ENCODE data around the gene NTM. TPM values are rescaled to one million over a fixed set of nuclear protein-coding genes. Genes with fewer than 3 reads are reported as not detected.

NTM gene
- total RNA-seq, 1 experiment from 2014 or later, result 8.6 TPM

DNA sequence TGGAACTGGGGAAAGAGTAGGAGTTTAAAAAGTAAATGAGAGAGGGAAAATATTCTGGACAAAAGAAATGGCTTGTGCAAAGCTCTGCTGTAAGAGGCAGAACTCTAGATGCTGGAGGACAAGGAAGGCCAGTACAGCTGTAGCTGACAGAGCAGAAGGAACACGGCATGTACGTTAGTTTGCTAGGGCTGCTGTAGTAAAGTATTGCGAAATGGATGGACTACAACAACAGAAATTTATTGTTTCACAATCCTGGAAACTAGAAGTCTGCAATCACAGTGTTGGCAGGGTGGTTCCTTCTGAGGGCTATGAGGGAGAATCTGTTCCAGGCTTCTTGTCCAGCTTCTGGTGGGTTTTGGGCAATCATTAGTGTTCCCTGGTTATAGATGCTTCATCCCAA is 454.4 kb downstream of the NTM start:
- no peaks in the 10 kb centered on the region for H3K9me3 ChIP-seq (ENCODE audit: low read depth, low read length, poor library complexity, severe bottlenecking)
- H3K36me3 ChIP-seq (ENCODE audit: insufficient read depth, low read length, poor library complexity, severe bottlenecking), result no peaks in the 10 kb centered on the region
- intact Hi-C loops (cut with micrococcal nuclease; ENCODE audit: unreplicated experiment), result no loop called here
- BruUV-seq (replicated peaks), result no TSS peak
- POLR2A ChIA-PET (ENCODE audit: low non-redundant PET), result no interaction called here
- CTCF ChIA-PET, result interaction anchor here (1.4 kb wide), 1 partner anchor 76 kb away, joined by 3 read pairs; no protein-coding TSS in a partner anchor
- H3K27ac ChIP-seq (ENCODE audit: low read depth, low read length, poor library complexity, severe bottlenecking), result no peak overlapping the region
- H3K4me1 ChIP-seq (ENCODE audit: insufficient read depth, low read length, poor library complexity, severe bottlenecking), result no peaks in the 10 kb centered on the region
- TF ChIP-seq, protein P1, sequence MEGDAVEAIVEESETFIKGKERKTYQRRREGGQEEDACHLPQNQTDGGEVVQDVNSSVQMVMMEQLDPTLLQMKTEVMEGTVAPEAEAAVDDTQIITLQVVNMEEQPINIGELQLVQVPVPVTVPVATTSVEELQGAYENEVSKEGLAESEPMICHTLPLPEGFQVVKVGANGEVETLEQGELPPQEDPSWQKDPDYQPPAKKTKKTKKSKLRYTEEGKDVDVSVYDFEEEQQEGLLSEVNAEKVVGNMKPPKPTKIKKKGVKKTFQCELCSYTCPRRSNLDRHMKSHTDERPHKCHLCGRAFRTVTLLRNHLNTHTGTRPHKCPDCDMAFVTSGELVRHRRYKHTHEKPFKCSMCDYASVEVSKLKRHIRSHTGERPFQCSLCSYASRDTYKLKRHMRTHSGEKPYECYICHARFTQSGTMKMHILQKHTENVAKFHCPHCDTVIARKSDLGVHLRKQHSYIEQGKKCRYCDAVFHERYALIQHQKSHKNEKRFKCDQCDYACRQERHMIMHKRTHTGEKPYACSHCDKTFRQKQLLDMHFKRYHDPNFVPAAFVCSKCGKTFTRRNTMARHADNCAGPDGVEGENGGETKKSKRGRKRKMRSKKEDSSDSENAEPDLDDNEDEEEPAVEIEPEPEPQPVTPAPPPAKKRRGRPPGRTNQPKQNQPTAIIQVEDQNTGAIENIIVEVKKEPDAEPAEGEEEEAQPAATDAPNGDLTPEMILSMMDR (conservative IDR thresholded peaks at IDR 0.05; ENCODE audit: low read depth, low read length), result no peak
- no peak for TF ChIP-seq EZH2 (IDR thresholded peaks at IDR 0.05; ENCODE audit: borderline replicate concordance, low read depth, low read length, poor library complexity, severe bottlenecking)
- H3K27me3 ChIP-seq (replicated peaks; ENCODE audit: insufficient read depth, low read depth, low read length, poor library complexity), result peaks cover 49% of the 10 kb centered on the region
- H3K4me3 ChIP-seq (ENCODE audit: low read depth, low read length, poor library complexity, severe bottlenecking), result no peak overlapping the region
- DNase-seq (ENCODE audit: low spot score), result no peak

DNA sequence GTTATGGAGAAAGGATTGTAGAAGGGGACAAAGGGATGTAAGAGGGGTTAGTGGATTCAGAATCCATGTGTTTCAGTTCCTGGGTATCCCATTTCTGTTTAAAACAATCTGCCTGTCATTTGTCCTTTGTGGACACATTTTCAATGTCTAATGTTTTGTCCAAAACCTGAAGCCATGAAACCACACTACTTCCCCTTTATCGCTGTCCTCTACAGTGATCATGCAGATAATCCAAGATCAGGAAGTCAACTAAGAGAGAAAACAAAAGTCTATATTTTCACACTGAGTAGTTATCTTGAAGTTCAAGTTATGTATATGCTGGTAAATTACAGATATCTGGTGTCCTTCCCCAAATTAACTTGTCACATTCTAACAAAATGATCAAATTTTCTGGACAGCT is 457.0 kb downstream of the NTM start:
- H3K27ac ChIP-seq (ENCODE audit: low read depth, low read length, poor library complexity, severe bottlenecking), result no peak overlapping the region
- DNase-seq (ENCODE audit: low spot score), result no peak
- H3K4me3 ChIP-seq (ENCODE audit: low read depth, low read length, poor library complexity, severe bottlenecking), result no peak overlapping the region
- no peaks in the 10 kb centered on the region for H3K4me1 ChIP-seq (ENCODE audit: insufficient read depth, low read length, poor library complexity, severe bottlenecking)
- TF ChIP-seq, protein P1 (conservative IDR thresholded peaks at IDR 0.05; ENCODE audit: low read depth, low read length), result no peak
- no peak for TF ChIP-seq EZH2 (IDR thresholded peaks at IDR 0.05; ENCODE audit: borderline replicate concordance, low read depth, low read length, poor library complexity, severe bottlenecking)
- H3K27me3 ChIP-seq (replicated peaks; ENCODE audit: insufficient read depth, low read depth, low read length, poor library complexity), result peaks cover 52% of the 10 kb centered on the region
- H3K9me3 ChIP-seq (ENCODE audit: low read depth, low read length, poor library complexity, severe bottlenecking), result peaks cover 11% of the 10 kb centered on the region
- BruUV-seq (replicated peaks), result no TSS peak
- H3K36me3 ChIP-seq (ENCODE audit: insufficient read depth, low read length, poor library complexity, severe bottlenecking), result no peaks in the 10 kb centered on the region
- POLR2A ChIA-PET (ENCODE audit: low non-redundant PET), result no interaction called here
- intact Hi-C loops (cut with micrococcal nuclease; ENCODE audit: unreplicated experiment), result no loop called here
- CTCF ChIA-PET, result no interaction called here

DNA sequence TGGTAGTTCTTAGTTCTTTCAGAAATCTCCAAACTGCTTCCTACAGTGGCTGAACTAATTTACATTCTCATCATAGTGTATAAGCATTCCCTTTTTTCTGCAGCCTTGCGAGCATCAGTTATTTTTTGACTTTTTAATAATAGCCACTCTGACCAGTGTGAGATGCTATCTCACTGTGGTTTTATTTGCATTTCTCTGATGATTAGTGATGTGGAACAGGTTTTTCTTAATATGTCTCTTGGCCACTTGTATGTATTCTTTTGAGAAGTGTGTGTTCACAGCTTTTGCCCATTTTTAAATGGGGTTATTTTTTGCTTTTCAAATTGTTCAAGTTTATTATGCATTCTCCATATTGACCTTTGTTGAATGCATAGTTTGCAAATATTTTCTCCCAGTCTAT is 459.3 kb downstream of the NTM start:
- no peak overlapping the region for H3K4me3 ChIP-seq (ENCODE audit: low read depth, low read length, poor library complexity, severe bottlenecking)
- intact Hi-C loops (cut with micrococcal nuclease; ENCODE audit: unreplicated experiment), result no loop called here
- no peaks in the 10 kb centered on the region for H3K4me1 ChIP-seq (ENCODE audit: insufficient read depth, low read length, poor library complexity, severe bottlenecking)
- ChIA-PET POLR2A (ENCODE audit: low non-redundant PET) (no interaction called here), CTCF (no interaction called here)
- H3K27ac ChIP-seq (ENCODE audit: low read depth, low read length, poor library complexity, severe bottlenecking), result no peak overlapping the region
- DNase-seq (ENCODE audit: low spot score), result no peak
- BruUV-seq (replicated peaks), result no TSS peak
- peaks cover 11% of the 10 kb centered on the region for H3K9me3 ChIP-seq (ENCODE audit: low read depth, low read length, poor library complexity, severe bottlenecking)
- peaks cover 41% of the 10 kb centered on the region for H3K27me3 ChIP-seq (replicated peaks; ENCODE audit: insufficient read depth, low read depth, low read length, poor library complexity)
- TF ChIP-seq, protein P1 (conservative IDR thresholded peaks at IDR 0.05; ENCODE audit: low read depth, low read length), result no peak
- no peak for TF ChIP-seq EZH2 (IDR thresholded peaks at IDR 0.05; ENCODE audit: borderline replicate concordance, low read depth, low read length, poor library complexity, severe bottlenecking)
- H3K36me3 ChIP-seq (ENCODE audit: insufficient read depth, low read length, poor library complexity, severe bottlenecking), result no peaks in the 10 kb centered on the region
